Loucy (cell line): Measurements from ENCODE around the gene DNMT1.

Source experiments
- CTCF ChIP-seq: fragments of 200-600 bp; sonication (generic); conservative IDR thresholded peaks from 2 replicates; pipeline ENCODE4 v1.5.1; 2014; ENCODE audit warnings: mild to moderate bottlenecking, antibody characterized with exemption, low read length
- EZH2phosphoT487 ChIP-seq: fragments of 200-600 bp; IDR thresholded peaks from 2 replicates; pipeline ENCODE4 v1.6.1; 2018; ENCODE audit warnings: antibody characterized with exemption, mild to moderate bottlenecking, moderate library complexity, borderline replicate concordance

DNA sequence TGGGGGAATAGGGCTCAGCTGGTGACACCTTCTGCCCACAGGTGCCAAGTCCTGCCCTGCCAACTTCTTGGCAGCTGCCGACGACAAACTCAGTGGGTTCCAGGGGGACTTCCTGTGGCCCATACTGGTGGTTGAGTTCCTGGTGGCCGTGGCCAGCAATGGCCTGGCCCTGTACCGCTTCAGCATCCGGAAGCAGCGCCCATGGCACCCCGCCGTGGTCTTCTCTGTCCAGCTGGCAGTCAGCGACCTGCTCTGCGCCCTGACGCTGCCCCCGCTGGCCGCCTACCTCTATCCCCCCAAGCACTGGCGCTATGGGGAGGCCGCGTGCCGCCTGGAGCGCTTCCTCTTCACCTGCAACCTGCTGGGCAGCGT is 81.2 kb downstream of the DNMT1 start:
- TF ChIP-seq CTCF = no peak
- no peak for TF ChIP-seq EZH2phosphoT487
